Ascending aorta (tissue), 2 donors: Measurements from ENCODE around the gene SLC45A1. TPM values are rescaled to one million over a fixed set of nuclear protein-coding genes. Genes with fewer than 3 reads are reported as not detected.
A peak's percentile ranks its signal among the peaks of the same experiment; 100 is the strongest.

Experiments
- DNase-seq, 2 donors: peaks; one replicate each; pipeline ENCODE4 v3.0.0-alpha.2; 2019; ENCODE audit warnings: low spot score in 2 of 2
- H3K27ac ChIP-seq, 2 donors: fragments of 200-600 bp; sonication (generic); one replicate each; pipeline ENCODE4 v1.5.1; 2016 to 2017; ENCODE audit warnings: mild to moderate bottlenecking in 1 of 2
- H3K27me3 ChIP-seq: fragments of 200-600 bp; sonication (generic); one replicate; pipeline ENCODE4 v1.5.1; 2017
- H3K36me3 ChIP-seq, 2 donors: fragments of 200-600 bp; sonication (generic); one replicate each; pipeline ENCODE4 v1.5.1; 2016
- H3K4me1 ChIP-seq, 2 donors: fragments of 200-600 bp; sonication (generic); one replicate each; pipeline ENCODE4 v1.5.1; 2016 to 2017; ENCODE audit warnings: mild to moderate bottlenecking in 1 of 2
- H3K4me3 ChIP-seq, 2 donors: fragments of 200-600 bp; sonication (generic); one replicate each; pipeline ENCODE4 v1.5.1; 2016 to 2017; ENCODE audit warnings: mild to moderate bottlenecking in 1 of 2
- H3K9me3 ChIP-seq, 2 donors: fragments of 200-600 bp; sonication (generic); one replicate each; pipeline ENCODE4 v1.5.1; 2016
- CTCF ChIP-seq, 3 experiments: fragments of 200-600 bp in 2 of 3; fragments of 450-650 bp in 1 of 3; sonication (generic) in 2 of 3; IDR thresholded peaks; one replicate each; pipeline ENCODE4 v1.5.1; 2016 to 2019; ENCODE audit warnings: antibody characterized with exemption in 3 of 3, mild to moderate bottlenecking in 1 of 3, moderate library complexity in 1 of 3
- intact Hi-C: fragments of 100-400 bp; cut with DNase I; formaldehyde crosslinking; loops from one replicate; pipeline ENCODE4 v1.15.1; 2023
- total RNA-seq: library from RNA; depleted of rRNA; stranded (reverse); fragments of >200 nt; gene quantifications from one replicate; pipeline ENCODE4 v1.1.0, GENCODE V29; 2016

SLC45A1 gene
- total RNA-seq, 1 donor from 2014 or later = 3.2 TPM

GRCh38 chr1:8348777-8349472 lies 31.0 kb downstream of the SLC45A1 start:
- Histone ChIP-seq H3K36me3 (peaks cover 0 to 8% of the 10 kb centered on the region in 2 donors), H3K4me1 (peaks cover under 1 to 28% of the 10 kb centered on the region in 2 donors), H3K27me3 (no peaks in the 10 kb centered on the region), H3K4me3 (no peak overlapping the region), H3K27ac (peak overlapping the region in 1 of 2 donors; percentile 81), H3K9me3 (no peaks in the 10 kb centered on the region)
- peak; percentile 83 to 95 (median 93) for TF ChIP-seq CTCF (IDR thresholded peaks at IDR 0.05)
- DNase-seq = peak in 1 of 2 donors; percentile 84
- intact Hi-C loops = loop anchor here (1.0 to 2.0 kb wide), 4 partner anchors 30 to 374 kb away; partner anchors contain the start of gene SLC45A1

GRCh38 chr1:8349473-8349865 lies 31.6 kb downstream of the SLC45A1 start:
- intact Hi-C loops = loop anchor here (1.0 to 2.0 kb wide), 4 partner anchors 31 to 375 kb away; partner anchors contain the start of gene SLC45A1
- H3K27me3 ChIP-seq = no peaks in the 10 kb centered on the region
- H3K36me3 ChIP-seq = peaks cover under 1 to 13% of the 10 kb centered on the region in 2 donors
- H3K9me3 ChIP-seq = no peaks in the 10 kb centered on the region
- H3K4me1 ChIP-seq = peaks cover 0 to 25% of the 10 kb centered on the region in 2 donors
- DNase-seq = no peak
- TF ChIP-seq CTCF (IDR thresholded peaks at IDR 0.05) = no peak
- H3K27ac ChIP-seq = peak overlapping the region in 1 of 2 donors; percentile 81
- H3K4me3 ChIP-seq = no peak overlapping the region

- peak overlapping the region; percentile 39 to 81 for H3K27ac ChIP-seq
- H3K4me3 ChIP-seq = no peak overlapping the region
- no peak for TF ChIP-seq CTCF (IDR thresholded peaks at IDR 0.05)
- H3K9me3 ChIP-seq = no peaks in the 10 kb centered on the region
- H3K36me3 ChIP-seq = peaks cover 5 to 18% of the 10 kb centered on the region in 2 donors
- H3K4me1 ChIP-seq = peaks cover 0 to 25% of the 10 kb centered on the region in 2 donors
- intact Hi-C loops = loop anchor here (1.0 to 2.0 kb wide), 4 partner anchors 31 to 375 kb away; partner anchors contain the start of gene SLC45A1
- no peak for DNase-seq
- H3K27me3 ChIP-seq = no peaks in the 10 kb centered on the region
Observed at GRCh38 chr1:8349961-8350360, 32.0 kb downstream of the SLC45A1 start.

GRCh38 chr1:8350914-8351684 lies 33.2 kb downstream of the SLC45A1 start:
- Histone ChIP-seq H3K27ac (peak overlapping the region; percentile 34 to 81), H3K4me1 (peaks cover 0 to 25% of the 10 kb centered on the region in 2 donors)
- intact Hi-C loops = no loop called here

More at GRCh38 chr1:8350914-8351684, 33.2 kb downstream of the SLC45A1 start:
- H3K4me3 ChIP-seq = no peak overlapping the region
- no peaks in the 10 kb centered on the region for H3K27me3 ChIP-seq
- no peaks in the 10 kb centered on the region for H3K9me3 ChIP-seq
- DNase-seq = no peak
- peaks cover 17 to 29% of the 10 kb centered on the region in 2 donors for H3K36me3 ChIP-seq
- TF ChIP-seq CTCF (IDR thresholded peaks at IDR 0.05) = no peak
